GM20431 (cell line): ENCODE measurements around the gene HOXD9.

Experiments used
- in situ Hi-C: fragments of 300-500 bp; cut with MseI, MboI; formaldehyde crosslinking; loops from one replicate; pipeline ENCODE4 v1.15.0; 2020; ENCODE audit warnings: low sequenced_read_pairs; ENCODE audit not compliant: unreplicated experiment

Gene HOXD9

GRCh38 chr2:176120364-176121189, 1.9 kb upstream of the HOXD9 start:
- in situ Hi-C loops: loop anchor here (10.0 kb wide), 1 partner anchor 524 kb away; no protein-coding TSS in a partner anchor

GRCh38 chr2:176121190-176122051, 1.1 kb upstream of the HOXD9 start:
- in situ Hi-C loops: loop anchor here (10.0 kb wide), 1 partner anchor 523 kb away; no protein-coding TSS in a partner anchor

GRCh38 chr2:176122052-176122682, 352 bp upstream of the HOXD9 start:
- in situ Hi-C loops: loop anchor here (10.0 kb wide), 1 partner anchor 523 kb away; no protein-coding TSS in a partner anchor

GRCh38 chr2:176123411-176124109, 1.0 kb downstream of the HOXD9 start:
- in situ Hi-C loops: loop anchor here (10.0 kb wide), 1 partner anchor 521 kb away; no protein-coding TSS in a partner anchor

- in situ Hi-C loops: loop anchor here (10.0 kb wide), 1 partner anchor 520 kb away; no protein-coding TSS in a partner anchor
These were observed 1.8 kb downstream of the HOXD9 start for GRCh38 chr2:176124110-176124946.

GRCh38 chr2:176124947-176125771, 2.6 kb downstream of the HOXD9 start:
- in situ Hi-C loops: loop anchor here (10.0 to 25.0 kb wide), 3 partner anchors 437 to 1012 kb away; no protein-coding TSS in a partner anchor

GRCh38 chr2:176125772-176126054, 3.2 kb downstream of the HOXD9 start:
- in situ Hi-C loops: loop anchor here (10.0 to 25.0 kb wide), 3 partner anchors 437 to 1012 kb away; no protein-coding TSS in a partner anchor

- in situ Hi-C loops: loop anchor here (10.0 to 25.0 kb wide), 3 partner anchors 435 to 1010 kb away; no protein-coding TSS in a partner anchor
These were observed 4.6 kb downstream of the HOXD9 start for GRCh38 chr2:176126929-176127773.

GRCh38 chr2:176127774-176128072, 5.2 kb downstream of the HOXD9 start:
- in situ Hi-C loops: loop anchor here (10.0 to 25.0 kb wide), 3 partner anchors 435 to 1010 kb away; no protein-coding TSS in a partner anchor

GRCh38 chr2:176128172-176128981, 5.9 kb downstream of the HOXD9 start:
- in situ Hi-C loops: loop anchor here (10.0 to 25.0 kb wide), 3 partner anchors 434 to 1009 kb away; no protein-coding TSS in a partner anchor

- in situ Hi-C loops: loop anchor here (10.0 to 25.0 kb wide), 3 partner anchors 433 to 1008 kb away; no protein-coding TSS in a partner anchor
These were observed 6.7 kb downstream of the HOXD9 start, which contains the start of gene HOXD8 for GRCh38 chr2:176128982-176129796. Gene HOXD8 (plus strand): TSS chr2:176129705. CDS start chr2:176130367, 662 bp downstream.

- in situ Hi-C loops: loop anchor here (10.0 to 25.0 kb wide), 3 partner anchors 433 to 1008 kb away; no protein-coding TSS in a partner anchor
These were observed 7.3 kb downstream of the HOXD9 start for GRCh38 chr2:176129813-176130146.

GRCh38 chr2:176130147-176130956, 7.8 kb downstream of the HOXD9 start:
- in situ Hi-C loops: loop anchor here (25.0 kb wide), 2 partner anchors 432 to 1007 kb away; no protein-coding TSS in a partner anchor
